GM12873 (cell line): ENCODE results near the gene OLFML2A.

Experiments
- CTCF ChIP-seq: IDR thresholded peaks from 2 replicates; pipeline ENCODE4 v1.5.1; 2012; ENCODE audit warnings: low read depth, mild to moderate bottlenecking, moderate library complexity, low read length, control low read depth; ENCODE audit not compliant: insufficient read depth; ENCODE audit errors: missing control alignments

The OLFML2A gene

GRCh38 chr9:124863371-124863871, 86.5 kb downstream of the OLFML2A start:
- no peak for TF ChIP-seq CTCF
